GM23338 (cell line): Measurements from ENCODE around the gene CACNA1C. TPM values are rescaled to one million over a fixed set of nuclear protein-coding genes. Genes with fewer than 3 reads are reported as not detected.

Source experiments
- ATAC-seq: fragments of 200-7000 bp; cut with Tn5 transposase; 3 replicates; pipeline ENCODE4 v1.9.1; 2020
- DNase-seq: peaks from one replicate; pipeline ENCODE4 v3.0.0-alpha.2; 2015; ENCODE audit warnings: low spot score
- H2AFZ ChIP-seq: fragments of 200-600 bp; sonication (generic); 2 replicates; pipeline ENCODE4 v1.8.0; 2016; ENCODE audit warnings: antibody characterized with exemption, mild to moderate bottlenecking, moderate library complexity
- H3F3A ChIP-seq: fragments of 200-600 bp; sonication (generic); replicated peaks from 2 replicates; pipeline ENCODE4 v1.8.0; 2017; ENCODE audit warnings: antibody characterized with exemption, mixed run types, low read depth
- H3K27ac ChIP-seq: fragments of 200-600 bp; sonication (generic); 2 replicates; pipeline ENCODE4 v1.6.1; 2016; ENCODE audit warnings: low read depth
- H3K27me3 ChIP-seq: fragments of 200-600 bp; sonication (generic); 2 replicates; pipeline ENCODE4 v1.8.0; 2016; ENCODE audit warnings: mild to moderate bottlenecking, mixed run types, moderate library complexity; ENCODE audit not compliant: insufficient read depth
- H3K36me3 ChIP-seq: fragments of 200-600 bp; sonication (generic); 2 replicates; pipeline ENCODE4 v1.8.0; 2016; ENCODE audit warnings: mild to moderate bottlenecking; ENCODE audit not compliant: insufficient read depth
- H3K4me1 ChIP-seq: fragments of 200-600 bp; sonication (generic); 2 replicates; pipeline ENCODE4 v1.8.0; 2016; ENCODE audit warnings: mild to moderate bottlenecking, moderate library complexity; ENCODE audit not compliant: insufficient read depth
- H3K4me2 ChIP-seq: fragments of 200-600 bp; sonication (generic); 2 replicates; pipeline ENCODE4 v1.7.1; 2017; ENCODE audit warnings: mixed run types
- H3K4me3 ChIP-seq: fragments of 200-600 bp; sonication (generic); 2 replicates; pipeline ENCODE4 v1.6.1; 2016; ENCODE audit warnings: mixed run types
- H3K79me2 ChIP-seq: fragments of 200-600 bp; sonication (generic); replicated peaks from 2 replicates; pipeline ENCODE4 v1.8.0; 2017; ENCODE audit warnings: mild to moderate bottlenecking; ENCODE audit not compliant: insufficient read depth
- H3K9me2 ChIP-seq: fragments of 200-600 bp; sonication (generic); 2 replicates; pipeline ENCODE4 v1.8.0; 2017; ENCODE audit not compliant: insufficient read depth
- H4K20me1 ChIP-seq: fragments of 200-600 bp; sonication (generic); replicated peaks from 2 replicates; pipeline ENCODE4 v1.8.0; 2017; ENCODE audit warnings: mild to moderate bottlenecking; ENCODE audit not compliant: insufficient read depth
- H3K27ac Mint-ChIP-seq: 2 replicates; pipeline ENCODE4 v1.8.0; 2020; ENCODE audit warnings: inconsistent platforms, mild to moderate bottlenecking, moderate library complexity, mixed read lengths
- H3K27me3 Mint-ChIP-seq: 3 replicates; pipeline ENCODE4 v1.8.0; 2022; ENCODE audit warnings: low read depth, mild to moderate bottlenecking, moderate library complexity, mixed read lengths, inconsistent platforms; ENCODE audit not compliant: insufficient read depth, poor library complexity
- H3K36me3 Mint-ChIP-seq: 3 replicates; pipeline ENCODE4 v1.8.0; 2021; ENCODE audit warnings: low read depth, mild to moderate bottlenecking, inconsistent platforms, moderate library complexity, mixed read lengths
- H3K4me1 Mint-ChIP-seq: 3 replicates; pipeline ENCODE4 v1.8.0; 2020; ENCODE audit warnings: mild to moderate bottlenecking, inconsistent platforms, mixed read lengths
- H3K4me3 Mint-ChIP-seq: 3 replicates; pipeline ENCODE4 v1.8.0; 2021; ENCODE audit warnings: moderate library complexity, mild to moderate bottlenecking, inconsistent platforms, mixed read lengths
- H3K9me3 Mint-ChIP-seq: 3 replicates; pipeline ENCODE4 v1.8.0; 2020; ENCODE audit warnings: moderate library complexity, mild to moderate bottlenecking, inconsistent platforms, mixed read lengths
- EZH2phosphoT487 ChIP-seq: fragments of 200-600 bp; sonication (generic); IDR thresholded peaks from one replicate; pipeline ENCODE4 v1.8.1; 2018; ENCODE audit warnings: antibody characterized with exemption; ENCODE audit not compliant: unreplicated experiment
- JUNB ChIP-seq: IDR thresholded peaks from one replicate; pipeline ENCODE4 v1.6.1; 2016; ENCODE audit warnings: antibody characterized with exemption; ENCODE audit not compliant: unreplicated experiment
- POLR2AphosphoS5 ChIP-seq: IDR thresholded peaks from 2 replicates; pipeline ENCODE4 v1.6.1; 2016; ENCODE audit warnings: antibody characterized with exemption, low read depth
- polyA plus RNA-seq: library from polyadenylated mRNA; unstranded; fragments of >200 nt; fragmentation: Nextera tagmentation; extraction: Ambion mirVana; gene quantifications from 2 replicates; pipeline ENCODE4 v1.2.1, GENCODE V29; 2016
- total RNA-seq: library from RNA; depleted of rRNA; stranded (reverse); fragments of >200 nt; shearing (Covaris generic); gene quantifications from 2 replicates; pipeline ENCODE4 v1.2.3, GENCODE V29; 2014
- TF ChIP-seq, protein P1 (sequence below): IDR thresholded peaks from one replicate; pipeline ENCODE4 v1.6.1; 2018; ENCODE audit warnings: antibody characterized with exemption; ENCODE audit not compliant: unreplicated experiment
- TF ChIP-seq, protein P2 (sequence below), 2 experiments: fragments of 200-600 bp in 1 of 2; sonication (generic) in 1 of 2; conservative IDR thresholded peaks; 2 replicates each; pipeline versions ENCODE4 v1.5.1 to v1.6.1; 2016 to 2017; ENCODE audit warnings: antibody characterized with exemption in 2 of 2, low read depth in 2 of 2, mild to moderate bottlenecking in 2 of 2, moderate library complexity in 1 of 2
- TF ChIP-seq, protein P3 (sequence below): IDR thresholded peaks from 2 replicates; pipeline ENCODE4 v1.6.1; 2016; ENCODE audit warnings: antibody characterized with exemption

Gene CACNA1C
- total and polyA plus RNA-seq, 2 experiments from 2014 or later = 0.78 to 2.1 TPM

DNA sequence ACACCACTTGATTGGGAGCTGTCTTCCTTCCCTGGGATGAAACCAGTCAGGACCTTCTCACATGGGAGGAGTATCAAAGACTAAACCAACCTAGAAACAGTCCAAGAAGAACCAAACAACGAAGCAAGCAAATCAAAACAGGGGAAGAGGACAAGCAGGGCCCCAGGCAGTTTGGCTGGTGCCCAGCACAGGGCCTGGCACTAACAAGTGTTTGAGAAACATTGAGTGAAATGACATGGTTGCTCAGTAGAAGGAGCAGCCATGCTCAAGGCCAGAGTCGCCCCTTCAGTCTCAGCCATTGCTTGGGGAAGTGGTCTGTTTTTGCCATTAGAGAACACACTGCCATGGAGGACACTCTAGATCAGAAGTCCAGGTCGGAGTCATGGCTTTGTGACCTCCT is 323.1 kb downstream of the CACNA1C start (continued):
- TF ChIP-seq, protein P1, sequence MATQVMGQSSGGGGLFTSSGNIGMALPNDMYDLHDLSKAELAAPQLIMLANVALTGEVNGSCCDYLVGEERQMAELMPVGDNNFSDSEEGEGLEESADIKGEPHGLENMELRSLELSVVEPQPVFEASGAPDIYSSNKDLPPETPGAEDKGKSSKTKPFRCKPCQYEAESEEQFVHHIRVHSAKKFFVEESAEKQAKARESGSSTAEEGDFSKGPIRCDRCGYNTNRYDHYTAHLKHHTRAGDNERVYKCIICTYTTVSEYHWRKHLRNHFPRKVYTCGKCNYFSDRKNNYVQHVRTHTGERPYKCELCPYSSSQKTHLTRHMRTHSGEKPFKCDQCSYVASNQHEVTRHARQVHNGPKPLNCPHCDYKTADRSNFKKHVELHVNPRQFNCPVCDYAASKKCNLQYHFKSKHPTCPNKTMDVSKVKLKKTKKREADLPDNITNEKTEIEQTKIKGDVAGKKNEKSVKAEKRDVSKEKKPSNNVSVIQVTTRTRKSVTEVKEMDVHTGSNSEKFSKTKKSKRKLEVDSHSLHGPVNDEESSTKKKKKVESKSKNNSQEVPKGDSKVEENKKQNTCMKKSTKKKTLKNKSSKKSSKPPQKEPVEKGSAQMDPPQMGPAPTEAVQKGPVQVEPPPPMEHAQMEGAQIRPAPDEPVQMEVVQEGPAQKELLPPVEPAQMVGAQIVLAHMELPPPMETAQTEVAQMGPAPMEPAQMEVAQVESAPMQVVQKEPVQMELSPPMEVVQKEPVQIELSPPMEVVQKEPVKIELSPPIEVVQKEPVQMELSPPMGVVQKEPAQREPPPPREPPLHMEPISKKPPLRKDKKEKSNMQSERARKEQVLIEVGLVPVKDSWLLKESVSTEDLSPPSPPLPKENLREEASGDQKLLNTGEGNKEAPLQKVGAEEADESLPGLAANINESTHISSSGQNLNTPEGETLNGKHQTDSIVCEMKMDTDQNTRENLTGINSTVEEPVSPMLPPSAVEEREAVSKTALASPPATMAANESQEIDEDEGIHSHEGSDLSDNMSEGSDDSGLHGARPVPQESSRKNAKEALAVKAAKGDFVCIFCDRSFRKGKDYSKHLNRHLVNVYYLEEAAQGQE = no peak

DNA sequence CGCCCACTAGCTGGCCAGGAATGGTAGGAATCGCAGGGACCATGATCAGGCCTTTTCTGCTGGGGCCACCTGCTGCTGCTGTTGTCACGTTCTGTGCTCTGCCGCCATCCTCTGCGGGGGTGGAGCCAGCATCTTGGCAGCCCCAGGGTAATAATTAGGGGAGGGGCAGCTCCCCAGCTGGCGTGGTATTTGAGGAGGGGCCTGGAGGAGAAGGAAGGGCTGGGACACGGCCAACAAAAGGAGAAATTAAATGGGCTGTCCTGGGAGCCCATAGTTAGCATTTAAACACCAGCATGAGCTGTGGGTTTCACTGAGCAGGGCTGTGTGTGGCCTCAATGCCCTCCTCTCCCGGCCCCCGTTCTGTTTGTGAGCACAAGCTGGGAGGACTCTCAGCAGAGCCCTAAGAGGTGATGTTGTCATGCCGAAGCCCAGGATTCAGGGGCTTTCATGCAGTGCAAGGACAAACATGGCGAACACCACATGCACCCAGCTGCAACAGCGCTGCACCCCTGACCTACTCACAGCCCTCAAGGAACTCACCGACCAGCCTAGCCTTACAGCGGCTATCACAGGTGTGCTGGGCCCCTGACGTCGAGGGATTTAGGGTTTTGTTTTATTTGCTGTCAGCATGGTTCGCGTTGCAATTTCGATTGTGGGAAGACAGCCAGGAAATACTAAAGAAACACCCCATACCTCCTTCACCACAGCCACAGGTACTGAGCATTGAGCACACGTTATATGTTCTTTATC is 324.3 kb downstream of the CACNA1C start:
- peak overlapping the region; percentile 47; the same call in 1 of the 2 replicates for H2AFZ ChIP-seq
- no peak overlapping the region for H3K27ac ChIP-seq
- H3K27me3 Mint-ChIP-seq = peaks cover 7% of the 10 kb centered on the region
- H3K36me3 Mint-ChIP-seq = no peaks in the 10 kb centered on the region
- no peak overlapping the region for H3K4me2 ChIP-seq
- H3K9me3 Mint-ChIP-seq = no peaks in the 10 kb centered on the region
- no peaks in the 10 kb centered on the region for H4K20me1 ChIP-seq
- no peaks in the 10 kb centered on the region for H3F3A ChIP-seq
- no peaks in the 10 kb centered on the region for H3K27me3 ChIP-seq
- peak overlapping the region; percentile 51; the same call in 1 of the 2 replicates for H3K27ac Mint-ChIP-seq
- no peaks in the 10 kb centered on the region for H3K79me2 ChIP-seq
- no peaks in the 10 kb centered on the region for H3K4me1 ChIP-seq
- 0 out of 2 replicates have a peak, but pooled peaks cover 9% of the 10 kb centered on the region for H3K9me2 ChIP-seq
- ATAC-seq (peak; percentile 91), DNase-seq (peak; percentile 73)
- TF ChIP-seq EZH2phosphoT487 (no peak), POLR2AphosphoS5 (no peak), JUNB (no peak)
- TF ChIP-seq, protein P2, sequence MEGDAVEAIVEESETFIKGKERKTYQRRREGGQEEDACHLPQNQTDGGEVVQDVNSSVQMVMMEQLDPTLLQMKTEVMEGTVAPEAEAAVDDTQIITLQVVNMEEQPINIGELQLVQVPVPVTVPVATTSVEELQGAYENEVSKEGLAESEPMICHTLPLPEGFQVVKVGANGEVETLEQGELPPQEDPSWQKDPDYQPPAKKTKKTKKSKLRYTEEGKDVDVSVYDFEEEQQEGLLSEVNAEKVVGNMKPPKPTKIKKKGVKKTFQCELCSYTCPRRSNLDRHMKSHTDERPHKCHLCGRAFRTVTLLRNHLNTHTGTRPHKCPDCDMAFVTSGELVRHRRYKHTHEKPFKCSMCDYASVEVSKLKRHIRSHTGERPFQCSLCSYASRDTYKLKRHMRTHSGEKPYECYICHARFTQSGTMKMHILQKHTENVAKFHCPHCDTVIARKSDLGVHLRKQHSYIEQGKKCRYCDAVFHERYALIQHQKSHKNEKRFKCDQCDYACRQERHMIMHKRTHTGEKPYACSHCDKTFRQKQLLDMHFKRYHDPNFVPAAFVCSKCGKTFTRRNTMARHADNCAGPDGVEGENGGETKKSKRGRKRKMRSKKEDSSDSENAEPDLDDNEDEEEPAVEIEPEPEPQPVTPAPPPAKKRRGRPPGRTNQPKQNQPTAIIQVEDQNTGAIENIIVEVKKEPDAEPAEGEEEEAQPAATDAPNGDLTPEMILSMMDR (conservative IDR thresholded peaks at IDR 0.05; ENCODE audit: low read depth in 2 of 2) = peak in 1 of 2 experiments; percentile 41; a peak in 2 of 4 replicates
- TF ChIP-seq, protein P3, sequence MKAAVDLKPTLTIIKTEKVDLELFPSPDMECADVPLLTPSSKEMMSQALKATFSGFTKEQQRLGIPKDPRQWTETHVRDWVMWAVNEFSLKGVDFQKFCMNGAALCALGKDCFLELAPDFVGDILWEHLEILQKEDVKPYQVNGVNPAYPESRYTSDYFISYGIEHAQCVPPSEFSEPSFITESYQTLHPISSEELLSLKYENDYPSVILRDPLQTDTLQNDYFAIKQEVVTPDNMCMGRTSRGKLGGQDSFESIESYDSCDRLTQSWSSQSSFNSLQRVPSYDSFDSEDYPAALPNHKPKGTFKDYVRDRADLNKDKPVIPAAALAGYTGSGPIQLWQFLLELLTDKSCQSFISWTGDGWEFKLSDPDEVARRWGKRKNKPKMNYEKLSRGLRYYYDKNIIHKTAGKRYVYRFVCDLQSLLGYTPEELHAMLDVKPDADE = no peak
- no peaks in the 10 kb centered on the region for H3K36me3 ChIP-seq
- H3K4me3 Mint-ChIP-seq = no peak overlapping the region
- H3K4me1 Mint-ChIP-seq = peaks cover 8% of the 10 kb centered on the region
- no peak overlapping the region for H3K4me3 ChIP-seq
